CD4-positive, CD25-positive, alpha-beta regulatory T cell (primary cell): Measurements from ENCODE around the gene RAD23B. TPM values are rescaled to one million over a fixed set of nuclear protein-coding genes. Genes with fewer than 3 reads are reported as not detected.

Experiments
- ATAC-seq, 2 donors: fragments of 150-1000 bp; cut with Tn5 transposase; one replicate each; pipeline ENCODE4 v1.10.0; 2021; ENCODE audit warnings: low read depth in 2 of 2, moderate number of reproducible peaks in 2 of 2, moderate library complexity in 1 of 2
- DNase-seq, 3 donors: peaks; one replicate each; pipeline versions ENCODE4 v3.0.0 to v3.0.0-alpha.2; 2012 to 2022; ENCODE audit warnings: mixed read lengths in 1 of 3
- H3K27ac ChIP-seq: one replicate; pipeline ENCODE4 v1.7.0; 2013; ENCODE audit warnings: mild to moderate bottlenecking, low read length; ENCODE audit not compliant: insufficient read depth, poor library complexity, severe bottlenecking
- H3K27me3 ChIP-seq: one replicate; pipeline ENCODE4 v1.7.0; 2013; ENCODE audit warnings: low read length; ENCODE audit not compliant: control insufficient read depth, insufficient read depth
- H3K36me3 ChIP-seq: one replicate; pipeline ENCODE4 v1.7.0; 2013; ENCODE audit warnings: mild to moderate bottlenecking, low read length, moderate library complexity; ENCODE audit not compliant: control insufficient read depth, insufficient read depth
- H3K4me1 ChIP-seq: 2 replicates; pipeline ENCODE4 v1.7.0; 2013; ENCODE audit warnings: mild to moderate bottlenecking, low read length; ENCODE audit not compliant: insufficient read depth, control insufficient read depth, poor library complexity, severe bottlenecking
- H3K4me3 ChIP-seq: one replicate; pipeline ENCODE4 v1.7.0; 2013; ENCODE audit warnings: low read depth, mild to moderate bottlenecking, low read length, moderate library complexity
- H3K9me3 ChIP-seq, 2 experiments: 1 replicate in 1 of 2; 2 replicates in 1 of 2; pipeline ENCODE4 v1.7.0; 2013; ENCODE audit warnings: low read length in 2 of 2, mild to moderate bottlenecking in 1 of 2, moderate library complexity in 1 of 2; ENCODE audit not compliant: control insufficient read depth in 2 of 2
- H3K27ac Mint-ChIP-seq, 3 donors: one replicate each; pipeline ENCODE4 v1.8.0; 2020 to 2022; ENCODE audit warnings: mild to moderate bottlenecking in 3 of 3, mixed read lengths in 3 of 3, moderate library complexity in 2 of 3
- H3K27me3 Mint-ChIP-seq: one replicate; pipeline ENCODE4 v1.8.0; 2022; ENCODE audit warnings: mild to moderate bottlenecking, mixed read lengths
- H3K36me3 Mint-ChIP-seq: one replicate; pipeline ENCODE4 v1.8.0; 2020; ENCODE audit warnings: mixed read lengths
- H3K4me1 Mint-ChIP-seq, 4 donors: one replicate each; pipeline ENCODE4 v1.8.0; 2020 to 2022; ENCODE audit warnings: mixed read lengths in 4 of 4, mild to moderate bottlenecking in 1 of 4
- H3K4me3 Mint-ChIP-seq, 4 donors: one replicate each; pipeline ENCODE4 v1.8.0; 2020 to 2022; ENCODE audit warnings: mild to moderate bottlenecking in 4 of 4, mixed read lengths in 4 of 4, moderate library complexity in 3 of 4
- H3K9me3 Mint-ChIP-seq, 7 donors: one replicate each; pipeline ENCODE4 v1.8.0; 2020 to 2022; ENCODE audit warnings: mixed read lengths in 7 of 7, mild to moderate bottlenecking in 3 of 7, moderate library complexity in 2 of 7
- polyA plus RNA-seq, 4 donors: library from polyadenylated mRNA; unstranded; fragments of 300-500 nt; fragmentation: Illumina TruSeq; gene quantifications; one replicate each; pipeline ENCODE4 v1.2.3, GENCODE V29; 2021
- total RNA-seq: library from RNA; stranded (reverse); gene quantifications from one replicate; pipeline ENCODE4 v1.2.3, GENCODE V29; 2022

The RAD23B gene
- total and polyA plus RNA-seq, 5 donors from 2014 or later, result 8.9 to 65.4 (median 17.9) TPM

- Mint-ChIP-seq H3K4me1 (peaks cover 33 to 84% (median 68%) of the 10 kb centered on the region in 4 donors), H3K4me3 (peak overlapping the region; percentile 61 to 99 (median 98)), H3K27ac (peak overlapping the region in 2 of 3 donors; percentile 43 to 93), H3K9me3 (peaks cover 0 to 1% (median 0%) of the 10 kb centered on the region in 7 donors), H3K36me3 (no peaks in the 10 kb centered on the region), H3K27me3 (peaks cover 5% of the 10 kb centered on the region)
- Histone ChIP-seq H3K36me3 (no peaks in the 10 kb centered on the region), H3K27me3 (no peaks in the 10 kb centered on the region), H3K9me3 (no peaks in the 10 kb centered on the region), H3K4me3 (peak overlapping the region; percentile 95), H3K27ac (no peak overlapping the region), H3K4me1 (peaks cover 57% of the 10 kb centered on the region)
- ATAC-seq (no peak), DNase-seq (no peak)
Measured at GRCh38 chr9:107286057-107286456, 3.0 kb downstream of the RAD23B start.

- Mint-ChIP-seq H3K9me3 (peaks cover 0 to 1% (median 0%) of the 10 kb centered on the region in 7 donors), H3K27ac (peak overlapping the region in 1 of 3 donors; percentile 50), H3K36me3 (no peaks in the 10 kb centered on the region), H3K4me3 (peak overlapping the region in 2 of 4 donors; percentile 17 to 45), H3K4me1 (peaks cover 46 to 90% (median 74%) of the 10 kb centered on the region in 4 donors), H3K27me3 (no peaks in the 10 kb centered on the region)
- Histone ChIP-seq H3K4me1 (peaks cover 61% of the 10 kb centered on the region), H3K27ac (no peak overlapping the region), H3K4me3 (no peak overlapping the region), H3K27me3 (no peaks in the 10 kb centered on the region), H3K9me3 (no peaks in the 10 kb centered on the region), H3K36me3 (no peaks in the 10 kb centered on the region)
- ATAC-seq (no peak), DNase-seq (no peak)
Measured at GRCh38 chr9:107288701-107289100, 5.6 kb downstream of the RAD23B start.

GRCh38 chr9:107290619-107291018 lies 7.5 kb downstream of the RAD23B start:
- Mint-ChIP-seq H3K27me3 (no peaks in the 10 kb centered on the region), H3K36me3 (no peaks in the 10 kb centered on the region), H3K27ac (peak overlapping the region in 1 of 3 donors; percentile 23), H3K4me1 (peaks cover 61 to 90% (median 80%) of the 10 kb centered on the region in 4 donors), H3K4me3 (no peak overlapping the region), H3K9me3 (peaks cover 0 to 1% (median 0%) of the 10 kb centered on the region in 7 donors)
- Histone ChIP-seq H3K4me3 (peak overlapping the region; percentile 15), H3K9me3 (no peaks in the 10 kb centered on the region), H3K4me1 (peaks cover 47% of the 10 kb centered on the region), H3K27ac (no peak overlapping the region), H3K36me3 (no peaks in the 10 kb centered on the region), H3K27me3 (no peaks in the 10 kb centered on the region)
- no peak for ATAC-seq
- DNase-seq, result no peak

- Mint-ChIP-seq H3K36me3 (no peaks in the 10 kb centered on the region), H3K4me1 (peaks cover 56 to 87% (median 75%) of the 10 kb centered on the region in 4 donors), H3K27ac (peak overlapping the region in 2 of 3 donors; percentile 26 to 36), H3K27me3 (no peaks in the 10 kb centered on the region), H3K4me3 (peak overlapping the region; percentile 3 to 49 (median 38)), H3K9me3 (peaks cover 0 to 1% (median 0%) of the 10 kb centered on the region in 7 donors)
- no peaks in the 10 kb centered on the region for H3K36me3 ChIP-seq
- no peaks in the 10 kb centered on the region for H3K9me3 ChIP-seq
- no peaks in the 10 kb centered on the region for H3K27me3 ChIP-seq
- peaks cover 30% of the 10 kb centered on the region for H3K4me1 ChIP-seq
- ATAC-seq, result no peak
- H3K4me3 ChIP-seq, result peak overlapping the region; percentile 8
- no peak for DNase-seq
- H3K27ac ChIP-seq, result no peak overlapping the region
Measured at GRCh38 chr9:107292821-107293542, 9.9 kb downstream of the RAD23B start.

GRCh38 chr9:107293543-107294085 lies 10.5 kb downstream of the RAD23B start:
- no peak for DNase-seq
- H3K4me3 Mint-ChIP-seq, result no peak overlapping the region
- no peak overlapping the region for H3K27ac ChIP-seq

GRCh38 chr9:107294756-107295155 lies 11.7 kb downstream of the RAD23B start:
- Histone ChIP-seq H3K36me3 (peaks cover 2% of the 10 kb centered on the region), H3K27me3 (no peaks in the 10 kb centered on the region), H3K4me1 (peaks cover 23% of the 10 kb centered on the region), H3K4me3 (no peak overlapping the region), H3K9me3 (no peaks in the 10 kb centered on the region), H3K27ac (no peak overlapping the region)
- peaks cover 0 to 1% (median 0%) of the 10 kb centered on the region in 7 donors for H3K9me3 Mint-ChIP-seq
- no peak for ATAC-seq
- peak overlapping the region in 3 of 4 donors; percentile 2 to 23 (median 5) for H3K4me3 Mint-ChIP-seq
- H3K4me1 Mint-ChIP-seq, result peaks cover 56 to 81% (median 71%) of the 10 kb centered on the region in 4 donors
- peak overlapping the region in 2 of 3 donors; percentile 43 to 91 for H3K27ac Mint-ChIP-seq
- DNase-seq, result no peak
- no peaks in the 10 kb centered on the region for H3K36me3 Mint-ChIP-seq
- no peaks in the 10 kb centered on the region for H3K27me3 Mint-ChIP-seq

More at GRCh38 chr9:107293543-107294085, 10.5 kb downstream of the RAD23B start:
- Mint-ChIP-seq H3K4me1 (peaks cover 53 to 82% (median 70%) of the 10 kb centered on the region in 4 donors), H3K9me3 (peaks cover 0 to 1% (median 0%) of the 10 kb centered on the region in 7 donors), H3K27me3 (no peaks in the 10 kb centered on the region), H3K36me3 (no peaks in the 10 kb centered on the region), H3K27ac (no peak overlapping the region)
- Histone ChIP-seq H3K4me3 (peak overlapping the region; percentile 26), H3K4me1 (peaks cover 30% of the 10 kb centered on the region), H3K27me3 (no peaks in the 10 kb centered on the region), H3K9me3 (no peaks in the 10 kb centered on the region), H3K36me3 (no peaks in the 10 kb centered on the region)
- no peak for ATAC-seq

- Mint-ChIP-seq H3K9me3 (no peaks in the 10 kb centered on the region), H3K27ac (peak overlapping the region in 1 of 3 donors; percentile 57), H3K4me3 (peak overlapping the region in 3 of 4 donors; percentile 0 to 59 (median 12)), H3K36me3 (no peaks in the 10 kb centered on the region), H3K27me3 (no peaks in the 10 kb centered on the region), H3K4me1 (peaks cover 49 to 74% (median 62%) of the 10 kb centered on the region in 4 donors)
- no peak for ATAC-seq
- peaks cover 21% of the 10 kb centered on the region for H3K4me1 ChIP-seq
- no peaks in the 10 kb centered on the region for H3K9me3 ChIP-seq
- H3K27me3 ChIP-seq, result no peaks in the 10 kb centered on the region
- DNase-seq, result no peak
- peak overlapping the region; percentile 42 for H3K4me3 ChIP-seq
- H3K36me3 ChIP-seq, result peaks cover 7% of the 10 kb centered on the region
- no peak overlapping the region for H3K27ac ChIP-seq
Measured at GRCh38 chr9:107295995-107296394, 12.9 kb downstream of the RAD23B start.
